Testis (tissue), 2 donors: ENCODE results near the gene APRT.

Experiments
- CTCF ChIP-seq, 3 experiments: fragments of 450-650 bp in 2 of 3; fragments of 200-600 bp in 1 of 3; sonication (generic) in 1 of 3; IDR thresholded peaks; one replicate each; pipeline ENCODE4 v1.5.1; 2016 to 2019; ENCODE audit warnings: antibody characterized with exemption in 3 of 3, mild to moderate bottlenecking in 2 of 3, moderate library complexity in 1 of 3
- POLR2A ChIP-seq: fragments of 450-650 bp; IDR thresholded peaks from one replicate; pipeline ENCODE4 v1.6.1; 2017; ENCODE audit warnings: antibody characterized with exemption, mild to moderate bottlenecking, moderate library complexity

- TF ChIP-seq CTCF (IDR thresholded peaks at IDR 0.05), result no peak
- no peak for TF ChIP-seq POLR2A
Measured at GRCh38 chr16:88821168-88821850, 9.6 kb upstream of the APRT start.
